GM12878 (cell line): ENCODE measurements around the gene SLC31A1.

Source experiments
- ETV6 ChIP-seq, 2 experiments: fragments of 450-650 bp in 1 of 2; IDR thresholded peaks in 1 of 2; conservative IDR thresholded peaks in 1 of 2; 2 replicates each; pipeline ENCODE4 v1.6.1; 2014; ENCODE audit warnings: antibody characterized with exemption in 1 of 2, borderline replicate concordance in 1 of 2, low read depth in 1 of 2, mild to moderate bottlenecking in 1 of 2, moderate library complexity in 1 of 2
- NRF1 ChIP-seq: conservative IDR thresholded peaks from 2 replicates; pipeline ENCODE4 v1.6.1; 2011; ENCODE audit warnings: mild to moderate bottlenecking, low read depth, low read length, improper control_type of control experiment

DNA sequence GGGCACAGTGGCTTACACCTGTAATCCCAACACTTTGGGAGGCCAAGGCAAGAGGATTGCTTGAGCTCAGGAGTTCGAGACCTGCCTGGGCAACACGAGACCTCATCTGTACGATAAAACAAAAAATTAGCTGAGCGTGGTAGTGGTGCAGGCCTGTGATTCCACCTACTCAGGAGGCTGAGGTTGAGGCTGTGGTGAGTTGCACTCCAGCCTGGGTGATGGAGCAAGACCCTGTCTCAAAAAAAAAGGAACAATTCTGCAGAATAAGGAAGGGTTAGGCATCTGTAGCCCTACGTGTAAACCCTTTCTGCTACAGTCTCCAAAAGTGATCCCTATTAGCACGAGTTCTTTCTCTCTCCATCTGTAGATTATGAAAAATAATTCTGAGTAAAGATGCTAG lies 34.1 kb downstream of the SLC31A1 start:
- TF ChIP-seq ETV6 (conservative IDR thresholded peaks at IDR 0.05 in 1 of 2, IDR thresholded peaks at IDR 0.05 in 1 of 2; ENCODE audit: borderline replicate concordance in 1 of 2, low read depth in 1 of 2) (no peak), NRF1 (no peak)
